ENCODE data around the gene MTR. TPM values are rescaled to one million over a fixed set of nuclear protein-coding genes. Genes with fewer than 3 reads are reported as not detected.

Gene MTR
- total RNA-seq, 1 experiment from 2014 or later, result 8.7 TPM

GRCh38 chr1:236808564-236809130 is 13.6 kb downstream of the MTR start:
- DNase-seq, result no peak
- peaks cover 67% of the 10 kb centered on the region for H3K36me3 ChIP-seq

DNA sequence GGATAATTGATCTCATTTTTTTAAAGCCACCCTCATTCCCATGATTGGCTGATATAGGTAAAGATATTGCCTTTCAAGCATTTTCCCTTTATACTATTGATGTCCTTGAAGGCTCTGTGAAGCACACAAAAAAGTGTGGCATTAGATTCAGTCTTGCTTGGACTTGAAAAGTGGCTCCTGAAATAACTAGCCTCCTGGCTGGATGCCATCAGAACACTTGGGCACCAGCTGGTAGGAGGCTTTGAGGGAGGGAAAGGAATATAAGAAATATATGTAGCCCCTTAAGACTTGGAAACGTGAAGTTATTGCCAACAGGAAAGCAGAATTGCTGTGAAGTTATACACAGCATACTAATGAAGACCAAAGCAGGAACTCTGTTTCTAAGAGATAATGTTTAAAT is 14.1 kb downstream of the MTR start:
- H3K27me3 ChIP-seq, result no peaks in the 10 kb centered on the region

More at GRCh38 chr1:236808564-236809130, 13.6 kb downstream of the MTR start:
- Histone ChIP-seq H3K4me3 (no peak overlapping the region), H3K27me3 (no peaks in the 10 kb centered on the region), H3K9me3 (no peaks in the 10 kb centered on the region)

DNA sequence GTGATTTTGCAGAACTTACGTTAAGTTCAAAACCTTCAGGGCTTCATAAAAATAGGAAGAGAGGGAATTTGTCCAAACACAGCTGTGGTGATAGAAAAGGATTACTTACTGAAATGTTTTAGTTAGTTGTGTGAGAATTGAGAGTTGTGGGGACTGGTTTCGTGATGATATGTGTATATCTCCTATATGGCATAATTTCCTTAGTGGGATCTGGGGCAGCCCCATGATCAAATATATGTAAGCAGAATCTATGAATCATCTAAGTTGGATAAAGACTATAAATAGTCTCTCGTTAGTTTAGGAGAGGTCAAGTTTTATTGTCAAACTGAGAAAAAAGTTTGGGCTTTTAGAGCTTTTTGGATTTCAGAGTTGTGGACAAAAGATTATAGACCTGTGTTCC is 14.9 kb downstream of the MTR start:
- Histone ChIP-seq H3K4me3 (no peak overlapping the region), H3K36me3 (peaks cover 65% of the 10 kb centered on the region), H3K9me3 (no peaks in the 10 kb centered on the region), H3K27me3 (no peaks in the 10 kb centered on the region)
- DNase-seq, result no peak

More for the DNA sequence above, 14.1 kb downstream of the MTR start:
- DNase-seq, result no peak
- peaks cover 65% of the 10 kb centered on the region for H3K36me3 ChIP-seq
- no peak overlapping the region for H3K4me3 ChIP-seq
- H3K9me3 ChIP-seq, result no peaks in the 10 kb centered on the region

DNA sequence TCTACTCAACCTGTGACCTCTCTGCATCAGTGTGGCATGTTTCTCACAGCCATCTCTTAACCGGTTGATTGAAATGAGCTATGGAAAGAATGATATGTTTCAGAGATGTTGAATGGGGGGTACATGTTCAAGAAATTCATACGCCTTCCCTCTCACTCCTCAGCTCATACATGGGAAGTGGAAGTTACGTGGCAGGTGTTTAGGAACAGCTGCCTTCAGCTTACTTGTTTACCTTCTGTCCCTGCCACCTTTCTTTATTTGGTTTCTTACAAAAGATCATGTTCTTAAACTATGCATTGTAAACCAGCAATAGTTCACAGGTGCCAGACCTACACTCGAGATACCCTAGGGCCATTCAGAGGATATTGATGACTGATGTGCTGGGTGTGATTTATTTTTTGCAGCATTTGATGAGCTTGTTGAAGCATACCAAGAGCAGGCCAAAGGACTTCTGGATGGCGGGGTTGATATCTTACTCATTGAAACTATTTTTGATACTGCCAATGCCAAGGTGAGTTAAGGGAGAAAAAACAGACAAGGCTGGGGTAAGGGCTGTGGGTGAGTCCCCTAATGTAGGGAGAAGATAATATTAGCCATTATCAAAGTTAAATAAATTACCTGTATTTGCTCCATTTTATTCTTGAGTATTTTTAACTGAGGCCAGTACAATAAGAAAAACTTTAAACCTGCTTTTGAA is 17.4 kb downstream of the MTR start:
- Histone ChIP-seq H3K27me3 (no peaks in the 10 kb centered on the region), H3K9me3 (no peaks in the 10 kb centered on the region), H3K36me3 (peaks cover 59% of the 10 kb centered on the region), H3K4me3 (no peak overlapping the region)
- DNase-seq, result no peak

GRCh38 chr1:236815941-236816340 is 20.8 kb downstream of the MTR start:
- no peak for DNase-seq
- Histone ChIP-seq H3K27me3 (no peaks in the 10 kb centered on the region), H3K36me3 (peaks cover 46% of the 10 kb centered on the region), H3K4me3 (no peak overlapping the region), H3K9me3 (no peaks in the 10 kb centered on the region)

DNA sequence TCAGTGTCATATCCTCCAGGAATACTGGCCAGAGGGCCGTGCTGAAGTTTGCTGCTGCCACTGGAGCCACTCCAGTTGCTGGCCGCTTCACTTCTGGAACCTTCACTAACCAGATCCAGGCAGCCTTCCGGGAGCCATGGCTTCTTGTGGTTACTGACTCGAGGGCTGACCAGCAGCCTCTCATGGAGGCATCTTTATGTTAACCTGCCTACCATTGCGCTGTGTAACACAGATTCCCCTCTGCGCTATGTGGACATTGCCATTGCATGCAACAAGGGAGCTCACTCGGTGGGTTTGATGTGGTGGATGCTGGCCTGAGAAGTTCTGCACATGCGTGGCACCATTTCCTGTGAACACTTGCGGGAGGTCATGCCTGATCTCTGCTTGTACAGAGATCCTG is 24.8 kb downstream of the MTR start:
- Histone ChIP-seq H3K27me3 (no peaks in the 10 kb centered on the region), H3K9me3 (no peaks in the 10 kb centered on the region), H3K36me3 (peaks cover 33% of the 10 kb centered on the region), H3K4me3 (no peak overlapping the region)
- DNase-seq, result no peak

- Histone ChIP-seq H3K27me3 (no peaks in the 10 kb centered on the region), H3K4me3 (no peak overlapping the region)
Measured at GRCh38 chr1:236821091-236821627, 26.1 kb downstream of the MTR start.

DNA sequence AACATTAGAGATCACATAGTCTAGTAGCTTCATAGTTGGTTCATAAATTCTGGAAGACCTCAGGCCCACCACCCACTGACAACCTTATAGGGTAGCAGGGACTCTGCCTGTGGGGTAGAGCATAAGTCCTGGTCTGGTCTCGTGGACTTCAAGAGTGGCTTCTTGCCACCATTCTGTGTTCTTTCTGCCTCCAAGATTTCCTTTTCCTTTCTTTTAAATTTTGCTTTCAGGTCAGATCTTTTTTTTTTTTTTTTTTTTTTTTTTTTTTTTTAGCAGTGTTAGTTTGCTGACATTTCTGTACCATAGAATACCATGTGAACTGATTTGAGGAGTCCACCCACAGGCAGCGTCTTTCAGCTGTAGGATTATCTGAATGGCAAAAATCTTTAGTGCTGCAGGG is 28.5 kb downstream of the MTR start:
- Histone ChIP-seq H3K9me3 (no peaks in the 10 kb centered on the region), H3K36me3 (peaks cover 34% of the 10 kb centered on the region), H3K27me3 (no peaks in the 10 kb centered on the region), H3K4me3 (no peak overlapping the region)
- DNase-seq, result no peak

More at GRCh38 chr1:236821091-236821627, 26.1 kb downstream of the MTR start:
- Histone ChIP-seq H3K36me3 (peaks cover 28% of the 10 kb centered on the region), H3K9me3 (no peaks in the 10 kb centered on the region)
- no peak for DNase-seq

GRCh38 chr1:236829085-236829484 is 34.0 kb downstream of the MTR start:
- no peaks in the 10 kb centered on the region for H3K27me3 ChIP-seq
- peaks cover 49% of the 10 kb centered on the region for H3K36me3 ChIP-seq
- no peak overlapping the region for H3K4me3 ChIP-seq
- no peaks in the 10 kb centered on the region for H3K9me3 ChIP-seq
- DNase-seq, result no peak

- Histone ChIP-seq H3K36me3 (peaks cover 46% of the 10 kb centered on the region), H3K4me3 (no peak overlapping the region), H3K9me3 (no peaks in the 10 kb centered on the region), H3K27me3 (no peaks in the 10 kb centered on the region)
- DNase-seq, result no peak
Measured at GRCh38 chr1:236830116-236830515, 35.0 kb downstream of the MTR start.

DNA sequence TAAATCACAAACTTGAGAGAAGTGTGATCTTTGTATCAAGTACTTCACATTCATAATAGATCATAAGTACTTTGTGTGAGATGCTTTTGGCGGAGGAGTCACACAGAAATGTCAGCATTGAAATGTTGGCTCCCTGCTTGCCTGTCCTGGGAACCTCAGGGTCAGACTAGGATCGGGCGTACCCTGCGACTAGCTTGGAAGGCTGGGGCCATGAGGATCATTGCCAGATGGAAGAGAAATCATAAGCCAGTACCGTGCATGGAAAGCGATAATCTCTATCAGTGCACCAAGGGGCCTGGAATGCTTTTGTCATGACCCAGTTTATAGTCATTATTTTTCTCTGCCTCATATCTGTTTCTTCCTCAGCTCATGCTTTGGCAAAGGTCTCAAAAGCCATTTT is 35.5 kb downstream of the MTR start:
- no peak for DNase-seq
- Histone ChIP-seq H3K36me3 (peaks cover 46% of the 10 kb centered on the region), H3K27me3 (no peaks in the 10 kb centered on the region), H3K9me3 (no peaks in the 10 kb centered on the region), H3K4me3 (no peak overlapping the region)

DNA sequence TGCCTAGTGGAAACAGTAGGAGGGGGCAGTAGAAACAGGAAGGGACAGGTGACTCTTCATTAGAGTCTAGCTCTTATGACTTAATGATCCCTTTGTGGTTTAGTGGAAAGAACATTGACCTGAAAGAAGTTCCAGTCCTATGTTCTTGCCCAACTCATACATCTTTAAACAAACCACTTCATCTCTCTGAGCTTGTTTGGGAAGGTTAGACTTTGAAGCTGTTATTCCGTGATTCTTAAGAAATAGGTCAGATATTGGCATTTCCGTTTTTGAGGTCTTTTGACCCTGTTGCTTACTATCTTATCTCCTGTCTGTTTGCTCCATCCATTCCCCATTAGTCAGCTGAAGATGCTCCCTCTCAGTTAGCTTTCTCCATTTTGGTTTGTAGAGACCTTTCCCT is 38.5 kb downstream of the MTR start:
- no peak for DNase-seq
- Histone ChIP-seq H3K4me3 (no peak overlapping the region), H3K36me3 (peaks cover 39% of the 10 kb centered on the region), H3K9me3 (no peaks in the 10 kb centered on the region), H3K27me3 (no peaks in the 10 kb centered on the region)

DNA sequence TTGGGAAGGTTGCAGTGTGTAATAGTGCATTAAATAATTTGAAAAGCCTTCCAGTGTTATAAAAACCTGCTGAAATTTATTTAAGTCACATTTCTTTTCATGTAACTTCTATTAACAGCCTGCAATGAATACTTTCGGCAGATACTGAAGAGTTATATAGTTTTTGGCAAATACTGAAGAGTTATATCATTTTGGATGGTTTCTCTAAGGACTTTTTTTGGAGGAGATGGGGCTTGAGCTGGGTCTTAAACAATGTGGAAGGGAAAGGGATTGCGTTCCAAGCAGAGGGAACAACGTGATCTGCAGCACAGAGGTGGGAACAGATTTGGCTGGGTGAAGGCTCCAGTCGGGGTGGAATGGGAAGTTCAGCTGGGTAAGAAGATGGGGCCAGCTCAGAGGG is 39.8 kb downstream of the MTR start:
- Histone ChIP-seq H3K4me3 (no peak overlapping the region), H3K9me3 (no peaks in the 10 kb centered on the region), H3K36me3 (peaks cover 40% of the 10 kb centered on the region), H3K27me3 (no peaks in the 10 kb centered on the region)
- DNase-seq, result no peak

DNA sequence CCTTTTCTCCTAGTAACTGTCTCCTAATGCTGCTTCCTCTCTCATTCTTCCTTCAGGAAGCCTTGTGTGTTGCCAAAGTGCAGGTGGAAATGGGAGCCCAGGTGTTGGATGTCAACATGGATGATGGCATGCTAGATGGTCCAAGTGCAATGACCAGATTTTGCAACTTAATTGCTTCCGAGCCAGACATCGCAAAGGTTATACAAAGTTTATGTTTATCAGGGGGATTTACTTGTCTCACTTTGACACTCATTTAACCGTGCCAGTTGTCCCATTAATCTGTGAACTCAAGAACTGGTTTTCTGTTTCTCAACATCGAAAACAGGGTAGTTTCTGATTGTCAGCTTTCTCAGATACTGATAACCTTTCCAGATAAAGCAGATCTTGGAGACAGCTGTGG is 40.4 kb downstream of the MTR start:
- H3K4me3 ChIP-seq, result no peak overlapping the region
- no peak for DNase-seq
- no peaks in the 10 kb centered on the region for H3K9me3 ChIP-seq
- H3K36me3 ChIP-seq, result peaks cover 39% of the 10 kb centered on the region
- no peaks in the 10 kb centered on the region for H3K27me3 ChIP-seq

- H3K9me3 ChIP-seq, result no peaks in the 10 kb centered on the region
- peaks cover 35% of the 10 kb centered on the region for H3K36me3 ChIP-seq
- DNase-seq, result no peak
- H3K27me3 ChIP-seq, result no peaks in the 10 kb centered on the region
- H3K4me3 ChIP-seq, result no peak overlapping the region
Measured at GRCh38 chr1:236836157-236836556, 41.1 kb downstream of the MTR start.

DNA sequence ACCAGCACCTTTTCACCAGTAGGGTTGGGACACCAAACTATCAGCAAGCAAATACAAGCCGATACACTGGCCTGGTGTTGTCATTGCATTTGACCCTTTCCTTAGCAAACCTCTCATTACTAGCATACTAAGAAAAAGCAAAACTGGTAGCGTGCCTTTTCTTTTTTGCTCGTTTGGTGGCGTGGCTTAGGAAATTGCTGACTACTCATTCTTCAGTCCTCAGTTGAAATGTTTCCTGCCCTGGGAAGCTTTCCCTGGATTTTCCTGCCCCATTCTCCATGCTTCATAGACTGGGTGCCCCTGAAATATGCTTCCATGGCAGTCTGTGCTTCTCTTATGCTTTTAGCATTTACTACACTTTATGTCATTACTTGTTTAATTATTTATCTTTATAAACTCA is 42.0 kb downstream of the MTR start:
- Histone ChIP-seq H3K27me3 (no peaks in the 10 kb centered on the region), H3K9me3 (no peaks in the 10 kb centered on the region), H3K36me3 (peaks cover 33% of the 10 kb centered on the region), H3K4me3 (no peak overlapping the region)
- no peak for DNase-seq

- Histone ChIP-seq H3K27me3 (no peaks in the 10 kb centered on the region), H3K4me3 (no peak overlapping the region), H3K9me3 (no peaks in the 10 kb centered on the region), H3K36me3 (peaks cover 33% of the 10 kb centered on the region)
- no peak for DNase-seq
Measured at GRCh38 chr1:236837897-236838296, 42.8 kb downstream of the MTR start.

DNA sequence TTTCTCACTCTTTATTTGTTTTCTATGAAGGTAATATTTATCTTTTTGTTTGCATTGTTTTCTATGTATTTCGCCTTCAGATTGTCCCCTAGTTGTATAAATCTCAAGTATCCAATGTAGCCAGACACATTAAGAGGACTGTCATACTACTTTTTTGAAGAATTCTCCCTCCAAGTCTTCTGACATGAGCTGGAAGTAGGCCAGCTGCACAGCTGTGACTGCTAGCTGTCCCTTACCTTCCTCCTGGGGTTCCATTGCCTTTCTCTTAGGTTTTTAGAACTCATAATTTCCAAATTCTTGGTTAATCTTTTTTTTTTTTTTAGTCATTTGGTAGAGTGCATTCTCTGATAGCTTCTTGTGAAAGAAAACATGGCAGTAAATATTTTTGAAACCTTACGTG is 46.2 kb downstream of the MTR start:
- Histone ChIP-seq H3K36me3 (peaks cover 46% of the 10 kb centered on the region), H3K27me3 (no peaks in the 10 kb centered on the region), H3K4me3 (no peak overlapping the region), H3K9me3 (no peaks in the 10 kb centered on the region)
- no peak for DNase-seq

Data from MG63 (cell line).